HepG2 (cell line): ENCODE measurements around the gene ASCC2. TPM values are rescaled to one million over a fixed set of nuclear protein-coding genes. Genes with fewer than 3 reads are reported as not detected.

Experiments
- BRD4 ChIP-seq: sonication (generic); formaldehyde crosslinking; IDR thresholded peaks from 2 replicates; pipeline ENCODE4 v1.4.0; 2020; ENCODE audit warnings: missing genetic modification reagents
- FOXO1 ChIP-seq: sonication (generic); formaldehyde crosslinking; IDR thresholded peaks from 2 replicates; pipeline ENCODE4 v1.4.0; 2020; ENCODE audit warnings: missing genetic modification reagents
- IRX3 ChIP-seq: sonication (generic); formaldehyde crosslinking; IDR thresholded peaks from 2 replicates; pipeline ENCODE4 v1.8.1; 2023; ENCODE audit warnings: mild to moderate bottlenecking, low read depth, missing genetic modification reagents, borderline replicate concordance
- KLF15 ChIP-seq: sonication (generic); formaldehyde crosslinking; IDR thresholded peaks from 2 replicates; pipeline ENCODE4 v1.8.1; 2023; ENCODE audit warnings: borderline replicate concordance, mild to moderate bottlenecking, inconsistent platforms, missing genetic modification reagents, mixed read lengths
- KMT2B ChIP-seq: IDR thresholded peaks from 2 replicates; pipeline ENCODE4 v1.6.1; 2016; ENCODE audit warnings: missing genetic modification reagents, missing compliant biosample characterization
- MAFK ChIP-seq, 2 experiments: IDR thresholded peaks in 1 of 2; conservative IDR thresholded peaks in 1 of 2; 2 replicates each; pipeline ENCODE4 v1.6.1; 2011; ENCODE audit warnings: improper control_type of control experiment in 2 of 2, low read length in 2 of 2
- MEIS1 ChIP-seq: sonication (generic); formaldehyde crosslinking; IDR thresholded peaks from 2 replicates; pipeline ENCODE4 v1.9.0; 2021; ENCODE audit warnings: mild to moderate bottlenecking, missing genetic modification reagents, moderate library complexity, borderline replicate concordance
- MEIS2 ChIP-seq: sonication (generic); formaldehyde crosslinking; IDR thresholded peaks from 2 replicates; pipeline ENCODE4 v1.9.0; 2021; ENCODE audit warnings: mild to moderate bottlenecking, missing genetic modification reagents
- NFIB ChIP-seq: sonication (generic); formaldehyde crosslinking; IDR thresholded peaks from 2 replicates; pipeline ENCODE4 v1.9.0; 2021; ENCODE audit warnings: missing genetic modification reagents, mild to moderate bottlenecking, borderline replicate concordance
- SAP130 ChIP-seq: IDR thresholded peaks from 2 replicates; pipeline ENCODE4 v1.6.1; 2016; ENCODE audit warnings: low read depth
- SOX5 ChIP-seq: IDR thresholded peaks from 2 replicates; pipeline ENCODE4 v1.6.1; 2016; ENCODE audit warnings: borderline replicate concordance
- SYNCRIP ChIP-seq: fragments of 200-400 bp; formaldehyde crosslinking; IDR thresholded peaks from 2 replicates; pipeline ENCODE4 v1.6.1; 2018; ENCODE audit warnings: mild to moderate bottlenecking, low read depth, low read length; ENCODE audit not compliant: insufficient read depth
- WIZ ChIP-seq: sonication (generic); formaldehyde crosslinking; IDR thresholded peaks from 2 replicates; pipeline ENCODE4 v1.5.1; 2020; ENCODE audit warnings: mild to moderate bottlenecking, missing genetic modification reagents
- ZNF124 ChIP-seq: sonication (generic); formaldehyde crosslinking; IDR thresholded peaks from 2 replicates; pipeline ENCODE4 v1.4.0; 2020; ENCODE audit warnings: missing genetic modification reagents
- ZNF224 ChIP-seq: sonication (generic); formaldehyde crosslinking; IDR thresholded peaks from 2 replicates; pipeline ENCODE4 v1.5.0; 2020; ENCODE audit warnings: mild to moderate bottlenecking, missing genetic modification reagents
- ZNF570 ChIP-seq: sonication (generic); formaldehyde crosslinking; IDR thresholded peaks from 2 replicates; pipeline ENCODE4 v1.4.0; 2020; ENCODE audit warnings: mild to moderate bottlenecking, missing genetic modification reagents, borderline replicate concordance
- ZNF615 ChIP-seq: sonication (generic); formaldehyde crosslinking; IDR thresholded peaks from 2 replicates; pipeline ENCODE4 v1.5.0; 2020; ENCODE audit warnings: mild to moderate bottlenecking, missing genetic modification reagents, borderline replicate concordance
- ZNF616 ChIP-seq: sonication (generic); formaldehyde crosslinking; IDR thresholded peaks from 2 replicates; pipeline ENCODE4 v1.5.0; 2020; ENCODE audit warnings: low read depth, mild to moderate bottlenecking, missing genetic modification reagents
- polyA plus RNA-seq, 8 experiments: library from polyadenylated mRNA; depleted of rRNA in 3 of 8; stranded (reverse) in 7 of 8; unstranded in 1 of 8; fragments of >200 nt; fragmentation: Illumina TruSeq in 4 of 8; extraction: Trizol in 4 of 8; gene quantifications; 2 replicates each; pipeline versions ENCODE4 v1.2.1 to v1.2.3, GENCODE V29; 2011 to 2016; ENCODE audit warnings: low read depth in 4 of 8, missing spikeins in 1 of 8, mixed read lengths in 1 of 8; ENCODE audit not compliant: insufficient read depth in 1 of 8
- total RNA-seq, 5 experiments: library from RNA; depleted of rRNA; stranded (reverse); fragments of >200 nt; fragmentation: Illumina TruSeq; extraction: Trizol; gene quantifications; 2 replicates each; pipeline ENCODE4 v1.2.3, GENCODE V29; 2016; ENCODE audit warnings: low read depth in 1 of 5
- TF ChIP-seq, protein P1 (sequence below): sonication (generic); formaldehyde crosslinking; IDR thresholded peaks from 2 replicates; pipeline ENCODE4 v1.4.0; 2020; ENCODE audit warnings: mild to moderate bottlenecking, missing genetic modification reagents, borderline replicate concordance
- TF ChIP-seq, protein P2 (sequence below), 2 experiments: sonication (generic) in 1 of 2; formaldehyde crosslinking in 1 of 2; IDR thresholded peaks; 2 replicates each; pipeline versions ENCODE4 v1.5.1 to v1.6.1; 2011 to 2020; ENCODE audit warnings: borderline replicate concordance in 1 of 2, low read depth in 1 of 2, low read length in 1 of 2, mild to moderate bottlenecking in 1 of 2, missing genetic modification reagents in 1 of 2, moderate library complexity in 1 of 2
- TF ChIP-seq, protein P3 (sequence below): sonication (generic); formaldehyde crosslinking; IDR thresholded peaks from 2 replicates; pipeline ENCODE4 v1.8.1; 2023; ENCODE audit warnings: mild to moderate bottlenecking, missing genetic modification reagents
- TF ChIP-seq, protein P4 (sequence below): IDR thresholded peaks from 2 replicates; pipeline ENCODE4 v1.6.1; 2016; ENCODE audit warnings: missing compliant biosample characterization, missing genetic modification reagents, borderline replicate concordance

ASCC2 gene
- total and polyA plus RNA-seq, 2 of the 13 experiments (the other 11 are each of a cell fraction or from before 2014, with no cell fraction given) = 26.2 to 26.3 TPM

DNA sequence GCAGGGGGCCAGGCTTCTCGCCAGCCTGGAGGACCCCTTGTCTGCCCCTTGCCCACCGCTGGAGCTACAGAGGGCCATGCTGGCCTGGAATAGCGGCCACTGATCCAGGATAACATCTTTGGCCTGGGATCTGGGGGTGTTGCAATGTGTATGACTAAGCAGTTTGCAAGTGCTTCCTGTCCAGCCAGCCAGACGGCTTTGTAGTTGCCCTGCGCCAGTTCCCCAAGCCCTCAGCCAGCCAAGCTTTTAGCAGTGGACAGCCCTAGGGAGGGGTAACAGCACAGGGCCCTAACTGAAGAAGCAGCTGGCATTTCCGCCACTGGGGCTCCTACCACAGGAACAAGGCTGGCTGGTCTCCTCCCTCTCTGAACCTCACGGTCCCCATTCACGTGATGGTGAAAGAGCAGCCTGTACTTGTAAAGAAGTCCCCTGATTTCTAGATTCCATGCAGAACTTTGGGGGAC, 38.8 kb downstream of the ASCC2 start (continued):
- TF ChIP-seq SYNCRIP (no peak), NFIB (CRISPR knock-in tag) (no peak), SOX5 (CRISPR knock-in tag) (peak; percentile 37; the same call in 1 of the 2 replicates), BRD4 (no peak), ZNF616 (CRISPR knock-in tag) (no peak), IRX3 (CRISPR knock-in tag) (no peak), KMT2B (CRISPR knock-in tag) (peak; percentile 45; the same call in 1 of the 2 replicates), ZNF570 (no peak), ZNF124 (CRISPR knock-in tag) (0 out of 2 replicates have a peak, but pooled peaks have one; percentile 18), KLF15 (CRISPR knock-in tag) (no peak), MAFK (conservative IDR thresholded peaks at IDR 0.05 in 1 of 2, IDR thresholded peaks at IDR 0.05 in 1 of 2; ENCODE audit: low read length in 2 of 2) (peak; percentile 86 to 96), FOXO1 (CRISPR knock-in tag) (peak; percentile 17; the same call in 1 of the 2 replicates), MEIS2 (CRISPR knock-in tag) (no peak), ZNF224 (no peak), MEIS1 (no peak), ZNF615 (CRISPR knock-in tag) (no peak), WIZ (no peak), SAP130 (CRISPR knock-in tag) (peak; percentile 74)
- TF ChIP-seq, protein P1, sequence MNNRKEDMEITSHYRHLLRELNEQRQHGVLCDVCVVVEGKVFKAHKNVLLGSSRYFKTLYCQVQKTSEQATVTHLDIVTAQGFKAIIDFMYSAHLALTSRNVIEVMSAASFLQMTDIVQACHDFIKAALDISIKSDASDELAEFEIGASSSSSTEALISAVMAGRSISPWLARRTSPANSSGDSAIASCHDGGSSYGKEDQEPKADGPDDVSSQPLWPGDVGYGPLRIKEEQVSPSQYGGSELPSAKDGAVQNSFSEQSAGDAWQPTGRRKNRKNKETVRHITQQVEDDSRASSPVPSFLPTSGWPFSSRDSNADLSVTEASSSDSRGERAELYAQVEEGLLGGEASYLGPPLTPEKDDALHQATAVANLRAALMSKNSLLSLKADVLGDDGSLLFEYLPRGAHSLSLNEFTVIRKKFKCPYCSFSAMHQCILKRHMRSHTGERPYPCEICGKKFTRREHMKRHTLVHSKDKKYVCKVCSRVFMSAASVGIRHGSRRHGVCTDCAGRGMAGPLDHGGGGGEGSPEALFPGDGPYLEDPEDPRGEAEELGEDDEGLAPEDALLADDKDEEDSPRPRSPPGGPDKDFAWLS (CRISPR knock-in tag) = no peak
- TF ChIP-seq, protein P2, sequence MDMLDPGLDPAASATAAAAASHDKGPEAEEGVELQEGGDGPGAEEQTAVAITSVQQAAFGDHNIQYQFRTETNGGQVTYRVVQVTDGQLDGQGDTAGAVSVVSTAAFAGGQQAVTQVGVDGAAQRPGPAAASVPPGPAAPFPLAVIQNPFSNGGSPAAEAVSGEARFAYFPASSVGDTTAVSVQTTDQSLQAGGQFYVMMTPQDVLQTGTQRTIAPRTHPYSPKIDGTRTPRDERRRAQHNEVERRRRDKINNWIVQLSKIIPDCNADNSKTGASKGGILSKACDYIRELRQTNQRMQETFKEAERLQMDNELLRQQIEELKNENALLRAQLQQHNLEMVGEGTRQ (IDR thresholded peaks at IDR 0.05; ENCODE audit: low read depth, low read length) = no peak
- TF ChIP-seq, protein P2 (CRISPR knock-in tag; IDR thresholded peaks at IDR 0.05; ENCODE audit: borderline replicate concordance) = no peak
- TF ChIP-seq, protein P3, sequence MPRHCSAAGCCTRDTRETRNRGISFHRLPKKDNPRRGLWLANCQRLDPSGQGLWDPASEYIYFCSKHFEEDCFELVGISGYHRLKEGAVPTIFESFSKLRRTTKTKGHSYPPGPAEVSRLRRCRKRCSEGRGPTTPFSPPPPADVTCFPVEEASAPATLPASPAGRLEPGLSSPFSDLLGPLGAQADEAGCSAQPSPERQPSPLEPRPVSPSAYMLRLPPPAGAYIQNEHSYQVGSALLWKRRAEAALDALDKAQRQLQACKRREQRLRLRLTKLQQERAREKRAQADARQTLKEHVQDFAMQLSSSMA (CRISPR knock-in tag) = no peak
- TF ChIP-seq, protein P4, sequence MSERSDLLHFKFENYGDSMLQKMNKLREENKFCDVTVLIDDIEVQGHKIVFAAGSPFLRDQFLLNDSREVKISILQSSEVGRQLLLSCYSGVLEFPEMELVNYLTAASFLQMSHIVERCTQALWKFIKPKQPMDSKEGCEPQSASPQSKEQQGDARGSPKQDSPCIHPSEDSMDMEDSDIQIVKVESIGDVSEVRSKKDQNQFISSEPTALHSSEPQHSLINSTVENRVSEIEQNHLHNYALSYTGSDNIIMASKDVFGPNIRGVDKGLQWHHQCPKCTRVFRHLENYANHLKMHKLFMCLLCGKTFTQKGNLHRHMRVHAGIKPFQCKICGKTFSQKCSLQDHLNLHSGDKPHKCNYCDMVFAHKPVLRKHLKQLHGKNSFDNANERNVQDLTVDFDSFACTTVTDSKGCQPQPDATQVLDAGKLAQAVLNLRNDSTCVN = 0 out of 2 replicates have a peak, but pooled peaks have one; percentile 20
